ENCODE data around the gene NRIP3. TPM values are rescaled to one million over a fixed set of nuclear protein-coding genes. Genes with fewer than 3 reads are reported as not detected.

The NRIP3 gene
- total and polyA plus RNA-seq, 2 donors (not counting 3 experiments of a cell fraction or from before 2014, with no cell fraction given): 3.7 to 9.9 TPM

- TF ChIP-seq CTCF (IDR thresholded peaks at IDR 0.05; ENCODE audit: extremely low read depth in 1 of 2, insufficient read depth in 1 of 2, low read depth in 1 of 2, low read length in 2 of 2): no peak
- no peak for TF ChIP-seq JUN (IDR thresholded peaks at IDR 0.05; ENCODE audit: borderline replicate concordance, insufficient read depth, insufficient read length, low read depth)
- no peak for TF ChIP-seq EZH2 (IDR thresholded peaks at IDR 0.05; ENCODE audit: borderline replicate concordance, low read depth, low read length, severe bottlenecking)
- no peak for TF ChIP-seq GATA2 (IDR thresholded peaks at IDR 0.05; ENCODE audit: insufficient read depth, insufficient read length, low read depth, low read length)
- TF ChIP-seq MYC (IDR thresholded peaks at IDR 0.05; ENCODE audit: low read depth, low read length): no peak
- no peak for TF ChIP-seq POLR2AphosphoS5 (IDR thresholded peaks at IDR 0.05; ENCODE audit: insufficient read depth, low read depth, low read length)
- TF ChIP-seq MAX (IDR thresholded peaks at IDR 0.05; ENCODE audit: insufficient read depth, insufficient read length): no peak
- TF ChIP-seq POLR2A (IDR thresholded peaks at IDR 0.05; ENCODE audit: low read depth, low read length): no peak
- TF ChIP-seq FOS (IDR thresholded peaks at IDR 0.05; ENCODE audit: borderline replicate concordance, insufficient read depth, low read length): no peak
- H3K9me1 ChIP-seq (replicated peaks; ENCODE audit: control insufficient read depth, extremely low read depth, insufficient read depth, low read length): no peaks in the 10 kb centered on the region
Measured at GRCh38 chr11:9037963-9038362, 34.2 kb upstream of the NRIP3 start.

More at GRCh38 chr11:9037963-9038362, 34.2 kb upstream of the NRIP3 start:
- no peak for FAIRE-seq
- H3K4me2 ChIP-seq (ENCODE audit: insufficient read depth, low read length): no peak overlapping the region
- H3K4me3 ChIP-seq (replicated peaks in 1 of 3; ENCODE audit: insufficient read depth in 1 of 3, low read depth in 1 of 3, low read length in 3 of 3): no peak overlapping the region
- H3K27me3 ChIP-seq (ENCODE audit: control insufficient read depth in 2 of 2, insufficient read depth in 2 of 2, low read length in 2 of 2): peaks cover 10 to 13% of the 10 kb centered on the region in 2 experiments
- no peak overlapping the region for H3K27ac ChIP-seq (ENCODE audit: insufficient read depth, low read depth, low read length)
- H3K79me2 ChIP-seq (ENCODE audit: control insufficient read depth, insufficient read depth, low read length): no peaks in the 10 kb centered on the region
- H3K9ac ChIP-seq (replicated peaks; ENCODE audit: extremely low read depth, insufficient read depth, low read length): no peak overlapping the region
- intact Hi-C loops (cut with micrococcal nuclease): no loop called here
- DNase-seq (ENCODE audit: low read depth, low spot score): no peak
- POLR2A ChIA-PET: no interaction called here
- no peaks in the 10 kb centered on the region for H3K9me3 ChIP-seq (replicated peaks; ENCODE audit: control insufficient read depth, insufficient read depth, low read length)
- dilution Hi-C loops (cut with MboI; ENCODE audit: extremely low pct_ligation_motif_present, low sequenced_read_pairs): no loop called here
- H2AFZ ChIP-seq (ENCODE audit: low read depth, low read length): no peak overlapping the region
- H3K36me3 ChIP-seq (ENCODE audit: control insufficient read depth in 2 of 2, extremely low read depth in 1 of 2, insufficient read depth in 2 of 2, low read length in 2 of 2): no peaks in the 10 kb centered on the region
- no peaks in the 10 kb centered on the region for H4K20me1 ChIP-seq (replicated peaks; ENCODE audit: control insufficient read depth, extremely low read depth, insufficient read depth, low read length)
- CTCF ChIA-PET: interaction anchor here (1.1 to 1.9 kb wide), 5 partner anchors 10 to 99 kb away, joined by 3 to 6 read pairs (median 3); no protein-coding TSS in a partner anchor
- no peaks in the 10 kb centered on the region for H3K4me1 ChIP-seq (ENCODE audit: control insufficient read depth, extremely low read depth, insufficient read depth, low read length)
- no TSS peak for BruUV-seq (replicated peaks)

Data from endothelial cell of umbilical vein (primary cell).